ENCODE results near the gene IGF2BP3.

- TF ChIP-seq CTCF (IDR thresholded peaks at IDR 0.05 in 8 of 11, conservative IDR thresholded peaks at IDR 0.05 in 3 of 11) (no peak), POLR2AphosphoS5 (IDR thresholded peaks at IDR 0.05) (no peak), POLR2A (IDR thresholded peaks at IDR 0.05) (no peak)
Measured at GRCh38 chr7:23454881-23455526, 15.3 kb downstream of the IGF2BP3 start.

All from spleen (tissue), 7 donors.